ENCODE measurements around the gene TBC1D14. TPM values are rescaled to one million over a fixed set of nuclear protein-coding genes. Genes with fewer than 3 reads are reported as not detected.

The TBC1D14 gene
- total and polyA plus RNA-seq, 2 of the 8 experiments (the other 6 are each of a cell fraction or from before 2014, with no cell fraction given) = 45.6 to 48.2 TPM

GRCh38 chr4:7077371-7077770, 167.7 kb downstream of the TBC1D14 start (continued):
- TF ChIP-seq RBBP5 (IDR thresholded peaks at IDR 0.05; ENCODE audit: borderline replicate concordance, low read depth, low read length) = no peak
- no peak for TF ChIP-seq CHD7 (IDR thresholded peaks at IDR 0.05; ENCODE audit: insufficient replicate concordance, low read length)
- TF ChIP-seq EGR1 (IDR thresholded peaks at IDR 0.05; ENCODE audit: borderline replicate concordance, low read depth, low read length) = no peak
- no peak for TF ChIP-seq BCL11A (IDR thresholded peaks at IDR 0.05; ENCODE audit: low read depth in 2 of 2, low read length in 2 of 2)
- no peak for TF ChIP-seq GABPA (IDR thresholded peaks at IDR 0.05; ENCODE audit: borderline replicate concordance, insufficient read depth, low read length)
